Panc1 (cell line): Measurements from ENCODE around the gene CARMIL1.

Experiments used
- POLR2AphosphoS5 ChIP-seq: IDR thresholded peaks from 2 replicates; pipeline ENCODE4 v1.6.1; 2012; ENCODE audit warnings: mild to moderate bottlenecking, low read depth, low read length, moderate library complexity
- TCF7L2 ChIP-seq: IDR thresholded peaks from 2 replicates; pipeline ENCODE4 v1.6.1; 2011; ENCODE audit warnings: mild to moderate bottlenecking, low read depth, low read length, inconsistent platforms
- TF ChIP-seq, protein P1 (sequence below): fragments of 450-650 bp; IDR thresholded peaks from 2 replicates; pipeline ENCODE4 v1.5.1; 2017; ENCODE audit warnings: mild to moderate bottlenecking

DNA sequence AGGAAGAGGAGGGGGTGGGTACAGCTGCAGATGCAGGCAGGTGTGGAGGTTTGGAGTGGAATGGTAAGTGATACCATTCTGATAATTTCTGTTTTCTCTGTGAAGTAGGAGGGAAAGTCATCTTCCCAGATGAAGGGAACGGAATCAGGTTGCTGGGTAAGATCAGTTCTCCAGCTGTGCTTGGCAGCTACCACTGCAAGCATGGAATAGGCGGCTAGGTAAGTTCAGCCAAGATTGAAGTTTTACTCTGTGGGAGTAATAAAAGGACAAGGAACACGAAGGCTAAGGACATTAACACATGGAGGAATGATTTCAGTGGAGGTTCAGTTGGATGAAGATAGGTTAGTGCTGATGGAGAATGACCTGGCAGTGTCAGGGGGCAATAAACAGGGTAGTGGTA is 128.3 kb downstream of the CARMIL1 start:
- TF ChIP-seq, protein P1, sequence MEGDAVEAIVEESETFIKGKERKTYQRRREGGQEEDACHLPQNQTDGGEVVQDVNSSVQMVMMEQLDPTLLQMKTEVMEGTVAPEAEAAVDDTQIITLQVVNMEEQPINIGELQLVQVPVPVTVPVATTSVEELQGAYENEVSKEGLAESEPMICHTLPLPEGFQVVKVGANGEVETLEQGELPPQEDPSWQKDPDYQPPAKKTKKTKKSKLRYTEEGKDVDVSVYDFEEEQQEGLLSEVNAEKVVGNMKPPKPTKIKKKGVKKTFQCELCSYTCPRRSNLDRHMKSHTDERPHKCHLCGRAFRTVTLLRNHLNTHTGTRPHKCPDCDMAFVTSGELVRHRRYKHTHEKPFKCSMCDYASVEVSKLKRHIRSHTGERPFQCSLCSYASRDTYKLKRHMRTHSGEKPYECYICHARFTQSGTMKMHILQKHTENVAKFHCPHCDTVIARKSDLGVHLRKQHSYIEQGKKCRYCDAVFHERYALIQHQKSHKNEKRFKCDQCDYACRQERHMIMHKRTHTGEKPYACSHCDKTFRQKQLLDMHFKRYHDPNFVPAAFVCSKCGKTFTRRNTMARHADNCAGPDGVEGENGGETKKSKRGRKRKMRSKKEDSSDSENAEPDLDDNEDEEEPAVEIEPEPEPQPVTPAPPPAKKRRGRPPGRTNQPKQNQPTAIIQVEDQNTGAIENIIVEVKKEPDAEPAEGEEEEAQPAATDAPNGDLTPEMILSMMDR: no peak
- TF ChIP-seq POLR2AphosphoS5 (no peak), TCF7L2 (no peak)
